Fibroblast of skin of right quadriceps (primary cell): ENCODE data around the gene NAT8L.

Experiments
- DNase-seq: peaks from one replicate; pipeline ENCODE4 v3.0.0-alpha.2; 2013

The NAT8L gene

DNA sequence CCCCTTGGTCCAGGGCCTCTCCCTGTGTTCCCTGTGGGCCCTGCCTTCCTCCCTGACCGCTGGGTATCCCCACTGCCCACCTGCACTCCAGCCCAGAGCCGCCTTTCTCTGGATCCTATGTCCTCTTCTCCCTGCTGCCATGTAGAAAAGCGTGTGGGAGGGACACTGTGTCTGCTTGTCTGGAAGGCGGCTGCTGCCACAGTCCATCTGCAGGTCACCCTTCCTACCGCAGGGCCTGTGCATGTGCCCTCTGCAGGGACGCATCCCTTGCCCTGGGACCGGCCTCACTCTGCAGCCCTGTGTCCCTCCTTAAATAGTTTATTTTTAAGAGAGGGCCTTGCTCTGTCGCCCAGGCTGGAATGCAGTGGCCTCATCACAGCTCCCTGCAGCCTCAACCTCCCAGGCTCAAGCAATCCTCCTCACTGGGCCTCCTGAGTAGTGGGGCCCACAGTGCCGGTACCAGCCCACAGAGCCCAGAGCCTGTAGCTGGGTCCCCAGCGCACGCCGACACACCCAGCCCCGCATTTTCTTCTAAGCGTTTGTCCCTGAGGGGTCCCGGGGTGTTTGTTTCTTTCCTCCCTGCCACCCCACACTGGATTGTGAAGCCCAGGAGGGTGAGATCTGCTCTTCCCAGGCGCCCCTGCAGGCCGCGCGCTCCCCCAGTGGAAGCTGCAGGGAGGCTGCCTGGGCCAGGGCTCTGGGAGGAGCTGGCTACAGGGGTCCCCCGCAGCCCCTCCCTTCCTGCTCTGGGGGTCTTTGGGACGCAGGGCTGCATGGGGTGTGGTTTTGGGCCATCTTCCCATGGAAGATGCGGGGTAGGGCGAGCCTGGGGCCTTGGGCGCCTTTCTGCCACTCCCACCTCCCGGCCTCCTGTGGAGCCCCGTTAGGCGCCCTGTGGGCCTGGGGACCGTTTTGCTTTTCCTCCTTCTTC, 12.8 kb upstream of the NAT8L start:
- DNase-seq, result no peak

DNA sequence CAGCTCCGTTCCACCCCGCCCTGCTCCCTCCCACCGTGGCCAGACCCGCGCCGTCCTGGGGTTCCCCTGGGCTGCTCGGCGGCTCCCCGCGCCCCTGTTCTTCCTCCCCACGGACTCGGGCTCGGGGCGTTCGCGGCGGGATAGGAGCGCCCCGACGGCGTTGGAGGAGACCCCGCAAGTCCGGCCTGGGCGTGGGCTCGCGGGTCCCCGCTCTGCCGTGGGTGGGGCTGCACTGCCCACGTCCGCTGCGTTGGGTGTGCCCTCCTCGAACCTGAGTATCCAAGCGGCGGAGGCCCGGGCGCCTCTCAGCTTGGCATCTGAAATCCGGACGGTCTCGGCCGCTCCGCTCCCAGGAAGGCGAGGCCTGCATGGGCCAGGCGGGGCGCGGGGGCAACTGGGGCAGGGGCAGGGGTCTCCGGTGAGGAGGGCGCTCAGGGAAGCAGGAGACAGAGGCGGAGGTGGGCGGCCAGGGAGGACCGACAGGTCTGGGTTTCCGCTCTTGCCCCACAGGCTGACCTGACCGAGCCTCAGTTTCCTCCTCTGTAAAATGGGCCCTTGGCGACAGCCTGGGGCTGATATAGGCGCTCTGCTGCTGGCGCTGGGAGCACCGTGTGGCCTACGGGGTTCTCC, 12.0 kb upstream of the NAT8L start:
- DNase-seq, result no peak

DNA sequence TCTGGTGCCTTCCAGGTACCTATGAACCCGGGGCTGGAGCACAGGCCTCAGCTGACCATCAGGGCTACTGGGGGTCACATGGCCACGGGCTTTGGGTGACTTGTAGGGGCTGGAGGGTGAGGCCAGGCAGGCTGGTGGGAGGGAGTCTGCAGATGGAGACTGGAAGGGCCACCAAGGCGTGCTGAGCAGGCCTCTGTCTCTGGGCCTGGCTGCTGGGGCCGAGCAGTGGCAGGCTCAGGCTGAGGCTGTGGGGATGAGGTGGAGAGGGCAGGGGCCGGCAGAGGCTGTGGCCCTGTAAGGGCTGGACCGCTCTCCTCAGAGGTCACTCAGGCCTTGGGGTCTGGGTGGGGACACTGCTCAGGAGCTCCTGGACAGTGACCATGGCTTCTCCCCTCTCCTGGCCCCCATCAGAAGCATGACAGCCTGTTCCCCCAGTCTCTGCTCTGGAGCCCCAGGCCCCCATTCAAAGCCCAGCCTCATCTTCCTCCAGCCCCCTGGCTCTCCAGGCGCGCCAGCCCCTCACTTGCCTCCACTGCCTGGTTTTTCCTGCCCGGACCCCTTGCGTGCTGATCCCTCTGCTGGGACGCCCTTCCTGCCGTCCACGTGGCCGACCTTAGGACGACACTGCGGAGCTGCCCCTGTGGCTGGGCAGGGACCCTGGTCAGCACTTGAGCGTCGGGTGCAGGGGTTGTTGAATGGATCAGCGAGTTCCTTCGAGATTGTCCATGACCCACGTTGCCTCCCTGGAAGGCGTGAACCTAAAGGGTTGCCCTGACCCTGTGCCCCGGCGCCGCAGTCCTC, 11.1 kb upstream of the NAT8L start:
- DNase-seq, result no peak

DNA sequence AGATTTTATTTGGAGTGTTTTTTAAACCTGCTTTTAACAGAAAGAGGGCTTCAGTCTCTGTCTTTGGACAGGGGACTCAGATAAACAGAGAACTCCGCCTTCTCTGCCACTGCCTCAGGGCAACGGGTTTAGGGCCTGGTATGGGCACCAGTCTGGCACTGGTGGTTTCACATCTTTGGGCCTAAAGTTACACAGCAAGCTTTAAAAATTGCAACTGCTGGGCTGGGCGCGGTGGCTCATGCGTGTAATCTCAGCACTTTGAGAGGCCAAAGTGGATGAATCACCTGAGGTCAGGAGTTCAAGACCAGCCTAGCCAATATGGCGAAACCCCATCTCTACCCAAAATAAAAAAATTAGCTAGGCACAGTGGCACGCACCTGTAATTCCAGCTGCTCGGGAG, 10.3 kb upstream of the NAT8L start:
- no peak for DNase-seq

DNA sequence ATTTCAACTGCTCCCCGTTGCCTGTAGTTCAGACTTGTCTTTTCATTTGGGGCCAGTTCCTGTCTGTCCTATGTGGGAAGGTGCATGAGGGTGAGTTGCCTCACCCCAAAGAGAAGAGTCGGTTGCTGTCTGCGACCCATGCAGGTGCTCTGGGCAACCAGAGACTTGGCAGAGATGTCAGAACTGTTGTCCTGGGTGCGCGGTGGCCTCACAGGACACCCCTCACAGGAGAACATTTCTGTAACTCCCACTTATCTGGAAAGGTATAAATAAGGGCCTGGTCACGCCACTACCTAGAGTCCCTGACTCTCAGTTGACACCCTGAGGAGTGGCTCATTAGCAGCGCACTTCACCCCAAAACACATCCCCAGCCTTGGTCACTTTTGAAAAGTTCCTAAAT, 9.7 kb upstream of the NAT8L start:
- DNase-seq, result no peak

DNA sequence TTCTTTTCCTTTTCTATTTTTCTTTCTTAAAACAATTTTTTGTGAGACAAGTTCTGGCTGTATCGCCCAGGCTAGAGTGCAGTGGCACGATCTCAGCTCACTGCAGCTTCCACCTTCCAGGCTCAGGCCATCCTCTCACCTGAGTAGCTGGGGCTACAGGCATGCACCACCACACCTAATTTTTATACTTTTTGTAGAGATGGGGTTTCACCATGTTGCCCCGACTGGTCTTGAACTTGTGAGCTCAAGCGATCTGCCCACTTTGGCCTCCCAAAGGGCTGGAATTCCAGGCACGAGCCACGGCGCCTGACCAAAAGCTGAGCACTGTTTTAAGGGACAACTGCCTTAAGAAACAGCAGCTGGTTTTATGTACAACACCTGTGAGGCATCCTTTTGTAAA, 9.3 kb upstream of the NAT8L start:
- no peak for DNase-seq

DNA sequence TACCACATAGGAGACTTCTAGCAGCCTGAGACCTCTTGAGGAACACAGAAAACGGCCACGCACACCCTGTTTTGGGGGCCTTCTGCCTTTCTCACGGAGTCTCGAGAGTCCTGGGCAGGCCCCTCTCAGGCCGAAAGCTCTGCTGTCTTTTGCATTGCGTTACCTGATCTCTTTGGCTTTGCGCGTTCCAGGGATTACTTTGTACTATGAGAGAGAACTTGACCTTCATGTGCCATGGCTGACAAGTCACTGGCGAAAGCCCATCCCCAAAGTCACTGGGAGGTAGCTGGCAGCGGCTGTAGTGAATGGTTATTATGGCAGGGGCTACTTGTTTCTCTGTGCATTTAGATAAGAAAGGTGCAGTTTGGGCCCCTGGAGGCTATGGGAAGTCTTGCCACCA, 8.0 kb upstream of the NAT8L start:
- no peak for DNase-seq

DNA sequence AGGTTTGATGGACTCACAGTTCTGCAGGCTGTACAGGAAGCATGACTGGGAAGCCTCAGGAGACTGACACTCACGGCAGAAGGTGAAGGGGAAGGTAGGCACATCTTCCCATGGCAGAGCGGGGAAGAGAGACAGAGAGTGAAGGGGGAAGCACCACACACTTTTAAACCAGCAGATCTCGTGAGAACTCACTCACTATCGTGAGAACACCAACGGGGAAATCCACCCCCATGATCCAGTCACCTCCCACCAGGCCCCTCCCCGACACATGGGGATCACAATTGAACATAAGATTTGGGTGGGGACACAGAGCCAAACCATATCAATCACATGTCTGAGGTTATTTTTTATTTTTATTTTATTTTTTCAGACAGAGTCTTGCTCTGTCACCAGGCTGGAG, 4.9 kb upstream of the NAT8L start:
- DNase-seq, result no peak

DNA sequence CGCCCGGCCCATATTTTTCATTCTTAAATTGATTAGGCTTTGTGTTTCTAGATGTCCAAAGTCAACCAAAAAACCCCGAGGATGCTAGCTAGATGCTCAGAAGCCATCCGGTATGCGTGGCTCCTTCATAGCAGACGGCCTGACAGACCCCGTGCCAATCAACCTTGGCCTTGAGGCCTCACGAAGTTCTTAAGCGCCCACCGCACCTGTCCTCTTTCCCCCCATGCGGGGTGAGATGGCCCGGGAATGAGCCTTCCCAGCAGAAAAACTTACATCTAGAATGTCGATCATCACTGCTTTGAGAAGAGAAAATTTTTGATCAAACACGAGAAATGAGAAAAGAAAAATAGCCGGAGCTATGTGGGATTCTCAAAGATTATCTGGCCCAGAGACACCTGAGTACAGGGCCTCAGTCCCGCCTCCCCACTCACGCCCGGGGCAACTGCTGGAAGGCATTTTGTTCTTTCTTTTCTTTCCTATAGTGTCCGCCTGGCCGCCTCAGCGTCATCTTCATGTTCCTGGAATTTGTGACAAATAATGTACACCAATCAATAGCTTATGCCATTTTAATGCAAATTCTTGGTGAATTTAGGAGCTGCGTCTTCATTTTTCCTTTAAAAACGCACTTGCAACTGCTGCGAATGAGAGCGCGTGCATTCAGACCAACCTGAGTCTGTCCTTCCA, 1.6 kb upstream of the NAT8L start:
- no peak for DNase-seq

DNA sequence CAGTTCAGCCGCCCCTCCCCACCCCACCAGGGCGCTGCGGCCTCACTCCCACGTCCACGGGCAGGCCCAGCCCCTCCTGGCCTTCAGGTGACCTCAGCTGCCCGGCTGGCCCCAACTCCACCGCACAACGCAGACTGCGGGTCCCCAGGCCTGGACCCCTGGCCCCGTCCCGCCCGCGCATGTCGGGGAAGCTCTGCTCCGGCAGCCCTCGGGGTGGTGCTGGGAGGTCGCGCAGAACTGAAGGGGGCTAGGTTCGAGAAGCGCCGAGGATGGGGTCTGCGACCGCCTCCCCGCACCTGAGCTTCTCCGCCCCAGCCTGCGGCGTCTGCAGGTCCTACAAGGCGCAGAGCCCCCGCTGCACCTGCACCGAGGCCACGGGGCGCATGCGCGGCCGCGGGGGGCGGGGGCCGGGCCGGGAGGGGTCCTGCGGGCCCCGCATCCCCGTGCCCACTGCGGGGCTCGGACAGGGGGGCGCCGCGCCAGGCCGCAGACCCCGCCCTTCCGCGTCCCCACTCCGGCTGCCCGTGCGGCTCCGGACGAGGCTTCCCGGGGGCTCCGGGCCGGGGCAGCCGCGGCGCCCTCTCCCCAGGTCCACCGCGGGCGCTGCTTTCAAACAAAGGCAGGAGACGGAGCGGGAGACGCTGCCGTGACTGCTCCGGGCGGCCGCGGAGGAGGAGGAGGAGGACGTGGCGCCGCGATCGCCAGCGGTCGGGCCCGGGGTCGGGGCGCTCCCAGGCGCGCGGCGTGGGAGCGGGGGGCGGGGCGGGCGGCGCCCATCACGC, 672 bp upstream of the NAT8L start:
- DNase-seq, result no peak

DNA sequence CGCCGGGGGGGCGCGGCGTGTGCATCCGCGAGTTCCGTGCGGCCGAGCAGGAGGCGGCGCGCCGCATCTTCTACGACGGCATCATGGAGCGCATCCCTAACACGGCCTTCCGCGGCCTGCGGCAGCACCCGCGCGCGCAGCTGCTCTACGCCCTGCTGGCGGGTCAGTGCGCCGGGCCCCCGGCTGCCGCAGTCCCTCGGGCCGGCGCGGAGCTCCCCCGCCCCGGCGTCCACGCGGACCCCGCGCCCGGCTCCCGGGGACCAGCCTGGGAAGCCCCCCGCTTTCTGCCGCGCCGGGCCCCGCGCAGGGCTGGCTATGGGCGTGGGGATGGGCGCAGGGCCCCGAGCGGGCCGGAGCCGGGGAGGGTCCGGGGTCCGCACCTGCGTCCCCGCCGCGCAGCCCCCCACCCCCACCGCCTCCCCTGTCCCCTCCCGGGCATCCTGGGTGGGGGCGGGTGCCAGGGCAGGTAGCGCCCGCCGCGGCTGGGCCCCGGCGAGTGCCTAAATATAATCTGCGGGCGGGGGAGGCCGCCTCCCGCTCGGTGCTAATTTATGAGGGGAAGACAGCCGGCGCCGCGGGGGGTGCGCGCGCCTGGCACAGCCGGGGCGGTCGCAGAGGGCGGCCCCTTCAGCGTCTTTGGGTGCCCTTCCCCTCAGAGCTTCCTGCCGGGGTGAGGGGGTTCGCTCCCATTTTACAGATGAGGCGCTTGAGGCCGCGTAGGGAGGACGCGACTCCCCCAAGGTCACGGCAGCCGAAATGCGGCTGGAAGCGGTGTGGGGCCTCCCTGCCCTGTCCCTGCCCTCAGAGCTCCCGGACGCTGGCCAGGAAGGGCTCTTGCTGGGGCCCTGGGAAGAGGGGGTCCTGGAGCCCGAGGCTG, 837 bp downstream of the NAT8L start:
- no peak for DNase-seq

DNA sequence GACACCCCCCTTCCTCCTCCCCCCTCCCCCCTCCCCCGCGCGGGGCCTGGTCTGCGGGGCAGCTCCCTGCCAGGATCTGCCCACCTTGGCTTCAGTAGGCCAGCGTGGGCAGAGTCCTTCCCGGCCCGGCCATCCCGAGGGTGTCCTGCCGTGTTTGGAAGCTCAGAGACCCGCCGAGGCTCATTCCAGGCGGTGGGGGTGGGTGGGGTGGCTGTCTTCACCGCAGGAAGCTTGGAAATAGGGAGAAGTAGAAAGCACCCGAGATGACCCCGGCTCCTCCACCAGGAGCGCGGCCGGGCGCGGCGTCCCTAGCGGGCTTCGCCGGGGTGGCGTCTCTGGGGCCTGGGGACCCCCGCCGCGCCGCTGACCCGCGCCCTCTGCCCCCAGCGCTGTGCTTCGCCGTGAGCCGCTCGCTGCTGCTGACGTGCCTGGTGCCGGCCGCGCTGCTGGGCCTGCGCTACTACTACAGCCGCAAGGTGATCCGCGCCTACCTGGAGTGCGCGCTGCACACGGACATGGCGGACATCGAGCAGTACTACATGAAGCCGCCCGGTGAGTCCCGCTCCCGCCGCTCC, 1.6 kb downstream of the NAT8L start:
- no peak for DNase-seq

DNA sequence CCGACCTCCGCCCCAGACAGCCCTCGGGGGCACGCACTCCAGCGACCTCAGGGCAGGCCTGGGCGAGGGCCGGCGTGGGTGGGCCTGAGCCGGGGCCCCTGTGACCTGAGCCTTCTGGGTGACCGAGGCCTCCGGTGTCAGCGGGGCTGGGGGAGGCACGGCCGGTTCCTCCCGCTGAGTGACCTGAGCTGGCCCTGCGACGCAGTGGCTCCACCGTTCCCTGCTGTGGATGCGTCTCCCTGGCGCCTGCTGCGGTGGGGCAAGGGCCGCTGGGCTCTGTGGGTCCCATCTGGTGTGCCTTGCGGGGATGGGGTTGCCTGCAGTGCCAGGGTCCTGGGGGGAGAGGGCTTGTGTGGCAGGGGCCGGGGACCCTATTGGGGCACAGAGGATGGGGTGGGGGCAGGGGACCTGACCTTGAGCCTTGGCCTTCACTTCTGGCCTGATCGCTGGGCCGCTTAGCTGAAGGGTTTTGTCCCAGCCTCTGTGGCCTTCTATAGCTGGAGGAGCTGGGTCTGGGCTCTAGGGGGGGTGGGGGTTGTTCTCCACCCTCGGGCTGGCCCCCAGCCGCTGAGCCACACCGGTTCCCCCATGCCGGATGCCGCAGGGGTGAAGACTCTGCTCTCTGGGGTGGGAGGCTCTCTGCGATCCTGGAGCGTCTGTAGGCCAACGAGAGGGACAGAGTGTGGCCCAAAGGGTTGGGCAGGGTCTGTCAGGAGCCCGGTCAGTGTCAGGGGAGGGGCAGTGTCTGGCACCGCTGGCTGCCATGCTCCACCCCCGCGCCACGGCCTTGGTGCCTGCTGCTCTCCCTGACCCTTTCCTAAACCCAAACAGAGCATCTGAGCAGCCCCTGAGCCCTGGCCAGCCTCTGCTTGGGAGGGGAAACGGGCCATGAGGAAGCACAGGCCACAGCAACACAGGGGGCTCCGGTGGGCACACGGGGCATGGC, 2.3 kb downstream of the NAT8L start:
- no peak for DNase-seq

DNA sequence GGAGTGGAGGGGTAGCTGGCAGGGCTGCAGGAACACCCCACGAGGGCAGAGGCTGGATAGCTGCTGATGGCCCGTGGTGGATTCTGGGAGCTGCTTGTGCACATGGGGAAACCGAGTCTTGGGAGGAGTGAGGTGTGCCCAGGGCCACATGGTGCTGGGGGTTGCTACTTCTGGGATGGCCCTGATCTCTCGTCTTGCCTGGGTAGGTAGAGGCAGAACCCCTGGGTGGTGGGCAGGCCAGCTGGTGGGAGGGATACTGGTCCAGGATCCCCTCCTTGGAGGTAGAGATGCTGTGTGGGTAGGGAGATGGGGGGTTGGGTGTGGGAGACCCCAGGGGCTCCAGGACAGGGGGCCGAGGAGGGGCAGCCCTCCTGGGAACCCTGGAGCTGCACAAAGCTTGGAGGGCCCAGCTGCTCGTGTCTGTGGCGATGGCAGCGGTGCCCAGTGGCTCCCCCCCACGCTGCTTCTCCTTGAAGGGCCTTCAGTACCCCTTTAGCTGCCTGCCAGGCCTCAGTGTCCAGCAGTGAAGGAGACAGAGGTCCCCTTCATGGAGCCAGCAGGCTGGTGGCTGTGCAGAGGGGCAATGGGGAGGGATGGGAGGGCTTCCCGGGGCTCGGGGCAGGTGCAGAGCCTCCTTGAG, 3.2 kb downstream of the NAT8L start:
- DNase-seq, result no peak

DNA sequence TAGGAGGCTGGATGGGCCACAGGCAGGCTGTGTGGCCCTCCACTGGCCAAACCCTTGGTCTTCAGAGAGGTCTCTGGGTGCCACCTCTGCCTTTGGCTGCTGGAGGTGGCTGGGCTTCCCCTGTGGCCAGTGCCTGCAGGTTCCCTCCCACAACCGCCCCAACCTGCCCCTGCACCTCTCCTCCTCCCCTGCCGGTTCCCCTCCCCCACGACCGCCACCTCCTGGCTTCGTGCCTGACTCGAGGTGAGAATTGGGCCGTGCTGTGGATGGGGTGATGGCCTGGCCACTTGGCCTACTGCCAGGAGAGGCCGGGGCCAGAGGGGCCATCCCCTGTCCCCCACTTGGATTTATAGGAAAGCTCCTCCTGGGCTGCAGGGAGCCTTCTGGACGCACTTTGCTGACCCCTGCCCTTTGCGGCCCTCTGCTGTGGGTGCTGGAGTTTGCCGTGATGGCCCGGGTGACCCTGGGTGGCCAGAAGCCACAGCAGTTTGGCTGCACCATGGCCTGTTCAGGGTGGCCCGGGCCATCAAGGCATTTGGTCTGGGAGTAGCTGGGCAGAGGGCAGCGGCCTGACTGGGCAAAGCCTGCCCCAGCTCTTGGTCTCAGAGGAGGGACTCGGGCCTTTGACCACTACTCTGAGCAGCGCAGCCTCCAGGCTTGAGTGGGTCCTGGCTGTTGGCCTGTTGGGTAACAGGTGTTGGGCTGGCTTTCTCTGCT, 3.8 kb downstream of the NAT8L start:
- no peak for DNase-seq

DNA sequence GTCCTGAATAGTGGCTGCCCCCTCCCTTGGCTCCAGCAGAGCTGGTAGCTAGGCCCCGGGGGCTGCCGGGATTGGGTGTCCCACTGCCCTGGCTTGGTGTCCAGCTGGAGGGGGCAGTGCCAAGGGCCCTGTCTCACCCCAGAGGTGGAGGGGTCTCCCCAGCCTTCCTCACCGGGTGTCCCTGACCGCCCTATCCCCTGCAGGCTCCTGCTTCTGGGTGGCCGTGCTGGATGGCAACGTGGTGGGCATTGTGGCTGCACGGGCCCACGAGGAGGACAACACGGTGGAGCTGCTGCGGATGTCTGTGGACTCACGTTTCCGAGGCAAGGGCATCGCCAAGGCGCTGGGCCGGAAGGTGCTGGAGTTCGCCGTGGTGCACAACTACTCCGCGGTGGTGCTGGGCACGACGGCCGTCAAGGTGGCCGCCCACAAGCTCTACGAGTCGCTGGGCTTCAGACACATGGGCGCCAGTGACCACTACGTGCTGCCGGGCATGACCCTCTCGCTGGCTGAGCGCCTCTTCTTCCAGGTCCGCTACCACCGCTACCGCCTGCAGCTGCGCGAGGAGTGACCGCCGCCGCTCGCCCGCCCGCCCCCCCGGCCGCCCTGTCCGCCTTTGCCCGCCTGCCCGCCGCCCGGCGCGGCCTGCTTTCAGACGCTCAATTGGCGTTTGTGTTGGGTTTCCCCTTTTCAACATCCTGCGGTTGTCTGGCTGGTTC, 4.6 kb downstream of the NAT8L start:
- DNase-seq, result no peak

DNA sequence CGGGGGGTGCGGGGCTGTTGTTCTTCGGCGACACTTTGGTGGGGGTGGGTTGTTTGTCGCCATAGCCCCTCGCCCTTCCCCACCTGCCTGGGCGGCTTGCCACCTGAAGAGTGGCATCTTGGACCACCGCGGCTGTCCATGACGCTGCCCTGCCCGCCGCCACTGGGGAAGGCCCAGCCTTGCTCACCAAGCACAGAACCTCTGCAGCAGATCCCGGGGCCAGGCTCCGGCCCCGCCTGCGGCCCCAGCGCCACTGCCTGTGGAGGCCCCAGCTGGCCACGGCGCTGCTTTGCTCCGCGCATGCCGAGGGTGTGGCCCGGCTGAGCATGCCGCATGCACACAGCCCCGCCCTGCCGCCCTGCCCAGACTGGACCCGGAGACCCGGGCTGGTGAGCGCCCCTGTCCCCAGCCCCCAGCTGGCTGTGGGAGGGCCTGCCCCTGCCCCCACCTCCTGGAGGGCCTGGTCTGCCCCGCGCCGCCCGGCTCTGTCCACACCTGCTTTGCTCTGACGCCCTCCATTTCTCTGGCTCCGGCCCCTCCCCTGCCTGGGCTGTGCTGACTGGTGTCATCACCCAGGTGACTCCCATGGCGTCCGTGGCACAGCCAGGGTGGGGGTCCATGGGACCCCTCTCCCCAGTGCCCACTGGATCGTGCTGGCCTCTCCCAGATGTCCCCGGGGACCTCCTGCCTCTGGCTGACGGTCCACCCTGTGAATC, 5.3 kb downstream of the NAT8L start:
- DNase-seq, result no peak
